Osteoblast (primary cell): ENCODE measurements around the gene POLA2. TPM values are rescaled to one million over a fixed set of nuclear protein-coding genes. Genes with fewer than 3 reads are reported as not detected.

Source experiments
- DNase-seq: peaks from one replicate; pipeline ENCODE4 v3.0.0; 2011; ENCODE audit warnings: low spot score, mixed read lengths; ENCODE audit not compliant: insufficient read length; ENCODE audit errors: missing footprints
- H2AFZ ChIP-seq: 2 replicates; pipeline ENCODE4 v1.6.0; 2011; ENCODE audit warnings: mild to moderate bottlenecking, low read length
- H3K27ac ChIP-seq: 2 replicates; pipeline ENCODE4 v1.5.1; 2011; ENCODE audit warnings: mild to moderate bottlenecking, low read depth, low read length, moderate library complexity
- H3K27me3 ChIP-seq: 2 replicates; pipeline ENCODE4 v1.6.0; 2012; ENCODE audit warnings: mild to moderate bottlenecking, control low read depth, inconsistent platforms, low read length, moderate library complexity; ENCODE audit not compliant: insufficient read depth
- H3K36me3 ChIP-seq: 2 replicates; pipeline ENCODE4 v1.5.1; 2011; ENCODE audit warnings: mild to moderate bottlenecking, low read length, control low read depth, moderate library complexity; ENCODE audit not compliant: insufficient read depth
- H3K4me1 ChIP-seq: 2 replicates; pipeline ENCODE4 v1.5.1; 2011; ENCODE audit warnings: mild to moderate bottlenecking, low read length, control low read depth, moderate library complexity; ENCODE audit not compliant: insufficient read depth
- H3K4me2 ChIP-seq: 2 replicates; pipeline ENCODE4 v1.6.0; 2011; ENCODE audit warnings: mild to moderate bottlenecking, low read length; ENCODE audit not compliant: insufficient read depth
- H3K4me3 ChIP-seq: fragments of 200-600 bp; sonication (generic); 3 replicates; pipeline ENCODE4 v1.5.1; 2012; ENCODE audit warnings: mild to moderate bottlenecking, low read length, inconsistent platforms; ENCODE audit not compliant: insufficient read depth
- H3K79me2 ChIP-seq: 2 replicates; pipeline ENCODE4 v1.6.0; 2012; ENCODE audit warnings: mild to moderate bottlenecking, low read length, control low read depth, inconsistent platforms; ENCODE audit not compliant: insufficient read depth
- H3K9me3 ChIP-seq: 2 replicates; pipeline ENCODE4 v1.5.1; 2011; ENCODE audit warnings: low read depth, low read length, control low read depth
- H4K20me1 ChIP-seq: 2 replicates; pipeline ENCODE4 v1.6.0; 2012; ENCODE audit warnings: mild to moderate bottlenecking, low read length, control low read depth; ENCODE audit not compliant: insufficient read depth
- CTCF ChIP-seq: IDR thresholded peaks from 2 replicates; pipeline ENCODE4 v1.5.1; 2011; ENCODE audit warnings: mild to moderate bottlenecking, low read depth, low read length, moderate library complexity; ENCODE audit errors: extremely low read depth
- total RNA-seq: library from RNA; depleted of rRNA; stranded (reverse); fragments of >200 nt; gene quantifications from 2 replicates; pipeline ENCODE4 v1.2.3, GENCODE V29; 2012

POLA2 gene
- total RNA-seq, 1 donor = 4.3 TPM

GRCh38 chr11:65258988-65259387 lies 2.8 kb upstream of the POLA2 start:
- H3K4me2 ChIP-seq = no peak overlapping the region
- peak; percentile 68 for DNase-seq
- peaks cover 18% of the 10 kb centered on the region for H3K79me2 ChIP-seq
- no peaks in the 10 kb centered on the region for H3K36me3 ChIP-seq
- peaks cover 12% of the 10 kb centered on the region for H3K4me1 ChIP-seq
- no peak for TF ChIP-seq CTCF
- H3K27ac ChIP-seq = no peak overlapping the region
- H3K27me3 ChIP-seq = no peaks in the 10 kb centered on the region
- H4K20me1 ChIP-seq = no peaks in the 10 kb centered on the region
- H3K4me3 ChIP-seq = no peak overlapping the region
- H3K9me3 ChIP-seq = no peaks in the 10 kb centered on the region
- H2AFZ ChIP-seq = no peak overlapping the region

GRCh38 chr11:65260302-65260701 lies 1.5 kb upstream of the POLA2 start:
- Histone ChIP-seq H3K79me2 (peaks cover 29% of the 10 kb centered on the region), H3K36me3 (no peaks in the 10 kb centered on the region), H4K20me1 (no peaks in the 10 kb centered on the region), H3K27ac (no peak overlapping the region), H3K27me3 (no peaks in the 10 kb centered on the region), H3K4me1 (peaks cover 12% of the 10 kb centered on the region), H3K4me3 (no peak overlapping the region), H3K9me3 (no peaks in the 10 kb centered on the region), H3K4me2 (no peak overlapping the region), H2AFZ (no peak overlapping the region)
- TF ChIP-seq CTCF = no peak
- DNase-seq = no peak

GRCh38 chr11:65260756-65261590 lies 789 bp upstream of the POLA2 start:
- peaks cover 12% of the 10 kb centered on the region for H3K4me1 ChIP-seq
- no peaks in the 10 kb centered on the region for H3K27me3 ChIP-seq
- peak overlapping the region; percentile 95 for H3K4me2 ChIP-seq
- H4K20me1 ChIP-seq = no peaks in the 10 kb centered on the region
- TF ChIP-seq CTCF = no peak
- H3K36me3 ChIP-seq = peaks cover 4% of the 10 kb centered on the region
- H3K79me2 ChIP-seq = peaks cover 36% of the 10 kb centered on the region
- no peaks in the 10 kb centered on the region for H3K9me3 ChIP-seq
- DNase-seq = peak; percentile 77
- H2AFZ ChIP-seq = peak overlapping the region; percentile 93
- H3K4me3 ChIP-seq = peak overlapping the region; percentile 83
- H3K27ac ChIP-seq = peak overlapping the region; percentile 85

- Histone ChIP-seq H3K9me3 (no peaks in the 10 kb centered on the region), H3K27ac (peak overlapping the region; percentile 85), H3K79me2 (peaks cover 42% of the 10 kb centered on the region), H4K20me1 (no peaks in the 10 kb centered on the region), H3K4me3 (peak overlapping the region; percentile 83), H3K4me1 (peaks cover 12% of the 10 kb centered on the region), H3K4me2 (peak overlapping the region; percentile 95), H3K27me3 (no peaks in the 10 kb centered on the region), H3K36me3 (peaks cover 14% of the 10 kb centered on the region), H2AFZ (peak overlapping the region; percentile 92)
- no peak for DNase-seq
- no peak for TF ChIP-seq CTCF
Observed at GRCh38 chr11:65262381-65262680, 569 bp downstream of the POLA2 start.
